H1 (cell line): ENCODE results near the gene CLIP4. TPM values are rescaled to one million over a fixed set of nuclear protein-coding genes. Genes with fewer than 3 reads are reported as not detected.

Experiments
- CTCF ChIA-PET: fragments of 300-600 bp; sonication (Branson Sonifier 250); formaldehyde crosslinking; loops from one replicate; lab custom pipeline; 2021; ENCODE audit not compliant: partially characterized antibody; lab: Charles Lee
- POLR2A ChIA-PET: fragments of 300-600 bp; sonication (Branson Sonifier 250); formaldehyde crosslinking; loops from one replicate; lab custom pipeline; 2021; ENCODE audit warnings: inconsistent platforms; ENCODE audit not compliant: partially characterized antibody; lab: Charles Lee
- DNase-seq, 2 experiments: peaks; one replicate each; pipeline versions ENCODE4 v3.0.0 to v3.0.0-alpha.2; 2010 to 2022; ENCODE audit warnings: low spot score in 2 of 2, low read depth in 1 of 2, mixed read lengths in 1 of 2
- FAIRE-seq: peaks from 2 replicates; lab custom pipeline; 2011; peaks lifted over from hg19 to GRCh38; lab: Jason Lieb, UNC
- H2AFZ ChIP-seq: 2 replicates; pipeline ENCODE4 v1.8.1; 2012; ENCODE audit warnings: low read length, inconsistent platforms
- H2AK5ac ChIP-seq: 2 replicates; pipeline ENCODE4 v1.6.1; 2013; ENCODE audit warnings: low read depth, low read length
- H2BK120ac ChIP-seq: replicated peaks from 2 replicates; pipeline ENCODE3; 2013; ENCODE audit warnings: low read depth, low read length, inconsistent platforms
- H2BK12ac ChIP-seq: 2 replicates; pipeline ENCODE4 v1.6.1; 2013; ENCODE audit warnings: low read depth, low read length
- H2BK15ac ChIP-seq: 2 replicates; pipeline ENCODE4 v1.6.1; 2013; ENCODE audit warnings: low read length
- H2BK20ac ChIP-seq: 2 replicates; pipeline ENCODE4 v1.6.1; 2013; ENCODE audit warnings: low read length
- H2BK5ac ChIP-seq: 2 replicates; pipeline ENCODE4 v1.6.1; 2013; ENCODE audit warnings: low read depth, low read length
- H3K14ac ChIP-seq: 2 replicates; pipeline ENCODE4 v1.6.1; 2013; ENCODE audit warnings: inconsistent platforms; ENCODE audit not compliant: insufficient read length
- H3K18ac ChIP-seq: 2 replicates; pipeline ENCODE4 v1.6.1; 2013; ENCODE audit warnings: low read length; ENCODE audit errors: extremely low read depth
- H3K23ac ChIP-seq: 2 replicates; pipeline ENCODE4 v1.6.1; 2013; ENCODE audit warnings: inconsistent platforms; ENCODE audit not compliant: insufficient read length
- H3K23me2 ChIP-seq: 2 replicates; pipeline ENCODE4 v1.6.1; 2013; ENCODE audit warnings: low read depth, low read length
- H3K27ac ChIP-seq: 2 replicates; pipeline ENCODE4 v1.6.1; 2011; ENCODE audit warnings: low read depth, low read length, inconsistent platforms
- H3K27me3 ChIP-seq, 4 experiments: replicated peaks in 1 of 4; 1 replicate in 1 of 4; 2 replicates in 3 of 4; pipeline versions ENCODE4 v1.6.1 to v1.8.1; 2011 to 2013; ENCODE audit warnings: low read length in 3 of 4, mild to moderate bottlenecking in 3 of 4, inconsistent platforms in 2 of 4, mixed read lengths in 2 of 4, moderate library complexity in 1 of 4; ENCODE audit not compliant: control insufficient read depth in 3 of 4, insufficient read depth in 3 of 4; ENCODE audit errors: extremely low read depth in 1 of 4
- H3K36me3 ChIP-seq, 4 experiments: 2 replicates each; pipeline versions ENCODE4 v1.6.1 to v1.8.1; 2011 to 2013; ENCODE audit warnings: mild to moderate bottlenecking in 4 of 4, low read length in 3 of 4, moderate library complexity in 2 of 4, control low read depth in 1 of 4, inconsistent platforms in 1 of 4; ENCODE audit not compliant: insufficient read depth in 4 of 4, control insufficient read depth in 2 of 4
- H3K4ac ChIP-seq: replicated peaks from 2 replicates; pipeline ENCODE3; 2013; ENCODE audit warnings: low read length, low read depth, mixed read lengths, inconsistent platforms; ENCODE audit not compliant: insufficient read length
- H3K4me1 ChIP-seq, 4 experiments: replicated peaks in 1 of 4; 1 replicate in 1 of 4; 2 replicates in 3 of 4; pipeline versions ENCODE4 v1.6.1 to v1.8.1; 2011 to 2013; ENCODE audit warnings: low read length in 3 of 4, inconsistent platforms in 2 of 4, mixed read lengths in 1 of 4; ENCODE audit not compliant: insufficient read depth in 4 of 4, control insufficient read depth in 3 of 4
- H3K4me2 ChIP-seq, 2 experiments: 2 replicates each; pipeline versions ENCODE4 v1.6.1 to v1.8.1; 2011 to 2013; ENCODE audit warnings: low read depth in 2 of 2, low read length in 2 of 2, control low read depth in 1 of 2, inconsistent platforms in 1 of 2, mild to moderate bottlenecking in 1 of 2; ENCODE audit not compliant: insufficient read depth in 1 of 2
- H3K4me3 ChIP-seq, 4 experiments: fragments of 200-600, 300-600 bp in 1 of 4; sonication (generic), shearing (Covaris generic), sonication (Bioruptor Twin) in 1 of 4; 2 replicates each; pipeline versions ENCODE4 v1.5.1 to v1.8.1; 2011 to 2016; ENCODE audit warnings: low read length in 4 of 4, low read depth in 3 of 4, control low read depth in 2 of 4, inconsistent platforms in 2 of 4, mild to moderate bottlenecking in 2 of 4, mixed read lengths in 1 of 4, moderate library complexity in 1 of 4; ENCODE audit not compliant: insufficient read depth in 2 of 4; ENCODE audit errors: extremely low read depth in 1 of 4
- H3K56ac ChIP-seq: replicated peaks from 2 replicates; pipeline ENCODE3; 2013; ENCODE audit warnings: low read depth, mild to moderate bottlenecking, mixed read lengths, low read length, inconsistent platforms; ENCODE audit not compliant: insufficient read length
- H3K79me1 ChIP-seq: 2 replicates; pipeline ENCODE4 v1.6.1; 2013; ENCODE audit warnings: low read depth, low read length, control low read depth
- H3K79me2 ChIP-seq, 2 experiments: 2 replicates each; pipeline versions ENCODE4 v1.6.1 to v1.8.1; 2012 to 2013; ENCODE audit warnings: low read length in 2 of 2, mild to moderate bottlenecking in 2 of 2, inconsistent platforms in 1 of 2; ENCODE audit not compliant: insufficient read depth in 2 of 2, control insufficient read depth in 1 of 2
- H3K9ac ChIP-seq, 4 experiments: replicated peaks in 1 of 4; 1 replicate in 1 of 4; 2 replicates in 3 of 4; pipeline versions ENCODE4 v1.6.1 to v1.8.1; 2011 to 2013; ENCODE audit warnings: low read depth in 3 of 4, low read length in 3 of 4, control low read depth in 2 of 4, mild to moderate bottlenecking in 2 of 4, moderate library complexity in 2 of 4, inconsistent platforms in 1 of 4; ENCODE audit errors: extremely low read depth in 1 of 4
- H3K9me3 ChIP-seq, 2 experiments: 2 replicates each; pipeline versions ENCODE4 v1.6.1 to v1.8.1; 2012 to 2013; ENCODE audit warnings: mild to moderate bottlenecking in 2 of 2, moderate library complexity in 2 of 2, control low read depth in 1 of 2, inconsistent platforms in 1 of 2, low read depth in 1 of 2, low read length in 1 of 2, mixed read lengths in 1 of 2; ENCODE audit not compliant: insufficient read depth in 2 of 2
- H4K20me1 ChIP-seq, 2 experiments: replicated peaks in 1 of 2; 2 replicates each; pipeline versions ENCODE3 to v1.8.1; 2011 to 2013; ENCODE audit warnings: inconsistent platforms in 2 of 2, low read length in 2 of 2, mild to moderate bottlenecking in 1 of 2; ENCODE audit not compliant: insufficient read depth in 2 of 2, control insufficient read depth in 1 of 2
- H4K5ac ChIP-seq: 2 replicates; pipeline ENCODE4 v1.6.1; 2013; ENCODE audit warnings: low read length, low read depth, mixed read lengths, inconsistent platforms; ENCODE audit not compliant: insufficient read length
- H4K8ac ChIP-seq: 2 replicates; pipeline ENCODE4 v1.8.0; 2013; ENCODE audit warnings: mild to moderate bottlenecking, moderate library complexity, low read length, inconsistent platforms; ENCODE audit not compliant: insufficient read depth; ENCODE audit errors: extremely low read depth
- H4K91ac ChIP-seq: replicated peaks from 2 replicates; pipeline ENCODE3; 2013; ENCODE audit warnings: low read length, mixed read lengths, inconsistent platforms; ENCODE audit not compliant: insufficient read length
- CHD1 ChIP-seq: IDR thresholded peaks from 2 replicates; pipeline ENCODE4 v1.6.1; 2012; ENCODE audit warnings: low read depth, low read length, improper control_type of control experiment
- JUN ChIP-seq: IDR thresholded peaks from 2 replicates; pipeline ENCODE4 v1.6.1; 2011; ENCODE audit warnings: low read depth, mild to moderate bottlenecking, improper control_type of control experiment, low read length
- PHF8 ChIP-seq: fragments of 200-600 bp; sonication (generic); conservative IDR thresholded peaks from 2 replicates; pipeline ENCODE4 v1.7.1; 2012; ENCODE audit warnings: low read depth, mild to moderate bottlenecking, inconsistent platforms, low read length, moderate library complexity
- RBBP5 ChIP-seq: IDR thresholded peaks from 2 replicates; pipeline ENCODE4 v1.7.1; 2012; ENCODE audit warnings: low read depth, mild to moderate bottlenecking, inconsistent platforms, low read length, moderate library complexity, borderline replicate concordance
- USF2 ChIP-seq: IDR thresholded peaks from 2 replicates; pipeline ENCODE4 v1.6.1; 2011; ENCODE audit warnings: low read length, improper control_type of control experiment
- WGBS, 2 experiments: shearing (Covaris generic) in 1 of 2; methylation state at CpG; one replicate each; pipeline versions ENCODE4 v1.1.6 to v1.1.7; 2013 to 2015; ENCODE audit warnings: low lambda C conversion rate in 2 of 2, mixed read lengths in 2 of 2, inconsistent platforms in 1 of 2, low coverage in 1 of 2, missing lambda C conversion rate in 1 of 2; ENCODE audit not compliant: insufficient replicate concordance in 2 of 2, insufficient coverage in 1 of 2, insufficient read length in 1 of 2; ENCODE audit errors: extremely low coverage in 1 of 2, missing lambda C conversion rate in 1 of 2; 5-methylcytosine and 5-hydroxymethylcytosine counted together
- polyA plus RNA-seq, 7 experiments: library from polyadenylated mRNA; depleted of rRNA in 3 of 7; stranded (reverse) in 5 of 7; unstranded in 2 of 7; fragments of >200 nt in 5 of 7; fragments of 200-250 nt in 2 of 7; gene quantifications; 1 replicate in 5 of 7; 2 replicates in 1 of 7; 4 replicates in 1 of 7; pipeline versions ENCODE4 v1.2.1 to v1.2.3, GENCODE V29; 2011 to 2013; ENCODE audit warnings: missing spikeins in 2 of 7, mixed read lengths in 2 of 7
- total RNA-seq: library from RNA; stranded (reverse); fragmentation: NEBNext Ultra II Directional; extraction: Animal tissue kit (Norgen Biotek cat#: 25700); gene quantifications from 2 replicates; pipeline ENCODE4 v1.2.1, GENCODE V29; 2021
- TF ChIP-seq, protein P1 (sequence below), 3 experiments: IDR thresholded peaks; 1 replicate in 2 of 3; 2 replicates in 1 of 3; pipeline versions ENCODE4 v1.5.1 to v1.6.1; 2011; ENCODE audit warnings: low read length in 3 of 3, mild to moderate bottlenecking in 3 of 3, inconsistent platforms in 2 of 3, low read depth in 1 of 3, moderate library complexity in 1 of 3; ENCODE audit not compliant: insufficient read depth in 1 of 3; ENCODE audit errors: control extremely low read depth in 1 of 3

CLIP4 gene
- total and polyA plus RNA-seq, 2 of the 8 experiments (the other 6 are each of a cell fraction or from before 2014, with no cell fraction given) = 0.08 to 0.09 TPM

- H3K9me3 ChIP-seq = no peaks in the 10 kb centered on the region
- TF ChIP-seq, protein P1, sequence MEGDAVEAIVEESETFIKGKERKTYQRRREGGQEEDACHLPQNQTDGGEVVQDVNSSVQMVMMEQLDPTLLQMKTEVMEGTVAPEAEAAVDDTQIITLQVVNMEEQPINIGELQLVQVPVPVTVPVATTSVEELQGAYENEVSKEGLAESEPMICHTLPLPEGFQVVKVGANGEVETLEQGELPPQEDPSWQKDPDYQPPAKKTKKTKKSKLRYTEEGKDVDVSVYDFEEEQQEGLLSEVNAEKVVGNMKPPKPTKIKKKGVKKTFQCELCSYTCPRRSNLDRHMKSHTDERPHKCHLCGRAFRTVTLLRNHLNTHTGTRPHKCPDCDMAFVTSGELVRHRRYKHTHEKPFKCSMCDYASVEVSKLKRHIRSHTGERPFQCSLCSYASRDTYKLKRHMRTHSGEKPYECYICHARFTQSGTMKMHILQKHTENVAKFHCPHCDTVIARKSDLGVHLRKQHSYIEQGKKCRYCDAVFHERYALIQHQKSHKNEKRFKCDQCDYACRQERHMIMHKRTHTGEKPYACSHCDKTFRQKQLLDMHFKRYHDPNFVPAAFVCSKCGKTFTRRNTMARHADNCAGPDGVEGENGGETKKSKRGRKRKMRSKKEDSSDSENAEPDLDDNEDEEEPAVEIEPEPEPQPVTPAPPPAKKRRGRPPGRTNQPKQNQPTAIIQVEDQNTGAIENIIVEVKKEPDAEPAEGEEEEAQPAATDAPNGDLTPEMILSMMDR (IDR thresholded peaks at IDR 0.05; ENCODE audit: control extremely low read depth in 1 of 3, insufficient read depth in 1 of 3, low read depth in 1 of 3, low read length in 3 of 3) = no peak
- TF ChIP-seq JUN (no peak), CHD1 (no peak), USF2 (no peak), PHF8 (no peak), RBBP5 (no peak)
- no peak overlapping the region for H3K14ac ChIP-seq
- no peak overlapping the region for H3K4me2 ChIP-seq
- no peaks in the 10 kb centered on the region for H3K27me3 ChIP-seq
- no peak overlapping the region for H2BK12ac ChIP-seq
- H3K23me2 ChIP-seq = peaks cover 8% of the 10 kb centered on the region
- ChIA-PET POLR2A (interaction anchor here (0.5 kb wide), 1 partner anchor 1554 kb away, joined by 3 read pairs; no protein-coding TSS in a partner anchor), CTCF (no interaction called here)
- H2AK5ac ChIP-seq = no peak overlapping the region
- H3K4ac ChIP-seq = no peak overlapping the region
- peaks cover 0 to 8% of the 10 kb centered on the region in 2 experiments for H4K20me1 ChIP-seq
- H3K4me1 ChIP-seq = peaks cover 0 to 4% (median 0%) of the 10 kb centered on the region in 4 experiments; a peak in 2 of 7 replicates
- H3K23ac ChIP-seq = no peak overlapping the region
- no peak for FAIRE-seq
- no peaks in the 10 kb centered on the region for H3K36me3 ChIP-seq
- H3K56ac ChIP-seq = no peak overlapping the region
- H3K79me2 ChIP-seq = no peaks in the 10 kb centered on the region
- no peak overlapping the region for H3K9ac ChIP-seq
- no peak overlapping the region for H4K8ac ChIP-seq
- no peak for DNase-seq
- H3K79me1 ChIP-seq = no peaks in the 10 kb centered on the region
- H3K27ac ChIP-seq = no peak overlapping the region
- no peak overlapping the region for H4K5ac ChIP-seq
- no peak overlapping the region for H3K4me3 ChIP-seq
- no peak overlapping the region for H2AFZ ChIP-seq
- no peak overlapping the region for H2BK120ac ChIP-seq
- H2BK20ac ChIP-seq = no peak overlapping the region
- no peak overlapping the region for H4K91ac ChIP-seq
- WGBS, 2 experiments = 87% methylated on average over 5 of the region's 6 CpGs; no CpG with 5 or more reads in 1 of the 2 experiments
- H2BK15ac ChIP-seq = no peak overlapping the region
- no peak overlapping the region for H2BK5ac ChIP-seq
- no peak overlapping the region for H3K18ac ChIP-seq
These were observed 102.9 kb downstream of the CLIP4 start for GRCh38 chr2:29218071-29218470.
